ENCODE data around the gene CTNNA2. TPM values are rescaled to one million over a fixed set of nuclear protein-coding genes. Genes with fewer than 3 reads are reported as not detected.

The CTNNA2 gene
- under 1 TPM in 2 of 9 donors, not detected in 7; 0.20 to 0.81 TPM for total RNA-seq
- not detected for polyA plus RNA-seq
- long read RNA-seq, donor 1, result 0 reads
- long read RNA-seq, donor 2, partial matches to known transcripts, result 0 of 1 reads
- long read RNA-seq, donor 2, other reads (novel, unspliced or antisense), result 1 of 1 reads
- long read RNA-seq, donor 3, partial matches to known transcripts, result 0 of 1 reads
- long read RNA-seq, donor 3, other reads (novel, unspliced or antisense), result 1 of 1 reads

DNA sequence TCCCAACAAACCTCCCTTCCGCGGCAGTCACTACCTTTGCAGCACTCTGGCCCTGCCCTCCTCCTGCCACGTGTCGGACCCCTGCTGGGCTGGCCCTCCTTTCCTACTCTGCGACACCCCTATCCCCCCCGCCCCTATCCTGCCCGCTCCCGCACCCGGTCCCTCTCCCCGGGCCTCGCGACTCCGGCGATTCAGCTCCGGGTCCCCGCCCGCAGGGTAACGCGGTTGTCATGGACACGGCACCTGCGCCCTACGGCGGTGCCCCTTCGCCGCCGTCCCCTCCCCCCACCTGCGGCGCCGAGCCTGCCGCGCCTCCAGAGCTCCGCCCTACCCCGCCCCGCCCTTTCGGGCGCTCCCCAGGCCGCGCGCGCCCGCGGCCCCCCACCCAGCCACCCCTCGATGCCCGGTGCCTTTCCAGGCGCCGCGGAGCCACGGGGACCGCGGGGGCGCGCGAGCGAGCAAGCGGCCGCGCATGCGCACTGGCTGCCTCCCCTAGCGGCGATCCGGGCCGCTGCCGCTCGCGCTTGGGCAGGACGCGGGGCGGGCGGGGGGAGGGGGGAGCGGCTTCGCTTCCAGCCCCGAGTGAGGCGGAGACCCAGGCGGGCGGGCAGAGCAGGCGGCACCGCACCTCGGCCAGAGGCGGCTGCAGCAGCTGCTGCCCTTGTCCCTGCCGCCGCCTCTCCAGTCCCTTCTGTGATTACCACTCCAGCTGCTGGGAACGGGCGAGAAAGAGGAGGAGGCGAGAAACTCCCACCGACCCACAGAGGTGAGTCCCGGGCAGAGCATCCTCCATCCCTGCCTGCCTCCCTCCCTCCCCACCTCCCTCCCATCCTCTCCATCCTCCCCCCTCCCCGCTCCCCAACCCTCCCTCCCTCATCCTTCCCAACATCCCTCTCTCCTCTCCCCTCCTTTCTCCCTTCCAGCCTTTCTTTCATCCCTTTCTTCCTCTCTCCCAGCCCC lies at the start of gene CTNNA2:
CTNNA2 (plus strand) TSS at position 610 of the 960 bp plus-strand sequence.
- intact Hi-C loops (cut with DNase I), result no loop called here
- DNase-seq, result peak in 4 of 5 donors; percentile 12 to 33 (median 22)
- Histone ChIP-seq H3K4me3 (peak within 1 kb of the TSS in 10 of 12 donors; percentile 13 to 62 (median 45)), H3K4me1 (peaks cover 0 to 10% (median 0%) of the 10 kb centered on the region in 12 donors), H3K9me3 (peaks cover 0 to 3% (median 0%) of the 10 kb centered on the region in 12 donors), H3K27me3 (peaks cover 0 to 25% (median 13%) of the 10 kb centered on the region in 9 donors), H3K27ac (no peak within 1 kb of the TSS), H3K36me3 (no peaks in the 10 kb centered on the region)
- TF ChIP-seq POLR2A (IDR thresholded peaks at IDR 0.05), result no peak
- TF ChIP-seq, protein P1, sequence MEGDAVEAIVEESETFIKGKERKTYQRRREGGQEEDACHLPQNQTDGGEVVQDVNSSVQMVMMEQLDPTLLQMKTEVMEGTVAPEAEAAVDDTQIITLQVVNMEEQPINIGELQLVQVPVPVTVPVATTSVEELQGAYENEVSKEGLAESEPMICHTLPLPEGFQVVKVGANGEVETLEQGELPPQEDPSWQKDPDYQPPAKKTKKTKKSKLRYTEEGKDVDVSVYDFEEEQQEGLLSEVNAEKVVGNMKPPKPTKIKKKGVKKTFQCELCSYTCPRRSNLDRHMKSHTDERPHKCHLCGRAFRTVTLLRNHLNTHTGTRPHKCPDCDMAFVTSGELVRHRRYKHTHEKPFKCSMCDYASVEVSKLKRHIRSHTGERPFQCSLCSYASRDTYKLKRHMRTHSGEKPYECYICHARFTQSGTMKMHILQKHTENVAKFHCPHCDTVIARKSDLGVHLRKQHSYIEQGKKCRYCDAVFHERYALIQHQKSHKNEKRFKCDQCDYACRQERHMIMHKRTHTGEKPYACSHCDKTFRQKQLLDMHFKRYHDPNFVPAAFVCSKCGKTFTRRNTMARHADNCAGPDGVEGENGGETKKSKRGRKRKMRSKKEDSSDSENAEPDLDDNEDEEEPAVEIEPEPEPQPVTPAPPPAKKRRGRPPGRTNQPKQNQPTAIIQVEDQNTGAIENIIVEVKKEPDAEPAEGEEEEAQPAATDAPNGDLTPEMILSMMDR (IDR thresholded peaks at IDR 0.05), result peak in 2 of 12 donors; percentile 16 to 28
- ATAC-seq, result peak in 3 of 4 donors; percentile 50 to 81 (median 59)
- 1 to 3% (median 2%) methylated on average over 34 to 87 of the region's 87 CpGs for WGBS, 4 donors

DNA sequence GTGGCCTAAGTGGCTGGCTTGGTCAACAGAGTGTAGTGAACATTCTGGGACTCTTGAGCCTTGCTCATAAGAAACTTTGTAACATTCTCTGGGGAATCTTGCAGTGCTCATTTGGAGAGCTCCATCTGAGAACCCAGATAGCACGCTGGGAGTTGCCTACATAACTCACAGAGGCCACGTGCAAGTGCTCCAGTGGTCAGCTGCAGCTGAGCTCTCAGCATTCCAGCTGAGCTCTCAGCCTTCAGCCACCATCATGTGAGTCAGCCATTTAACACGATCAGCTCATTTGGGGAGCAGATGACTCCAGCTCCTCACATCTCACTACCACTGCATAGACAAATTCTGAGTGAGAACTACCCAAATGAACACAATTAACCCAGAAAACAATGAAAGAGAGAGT lies 25.5 kb upstream of the CTNNA2 start:
- no peak for DNase-seq
- Histone ChIP-seq H3K27me3 (no peaks in the 10 kb centered on the region), H3K36me3 (no peaks in the 10 kb centered on the region), H3K9me3 (peaks cover 0 to 8% (median 0%) of the 10 kb centered on the region in 12 donors), H3K27ac (no peak overlapping the region), H3K4me1 (no peaks in the 10 kb centered on the region), H3K4me3 (no peak overlapping the region)
- ATAC-seq, result no peak
- WGBS, 4 donors, result 43 to 47% (median 43%) methylated on average over 3 of the region's 3 CpGs
- no peak for TF ChIP-seq POLR2A (IDR thresholded peaks at IDR 0.05)
- TF ChIP-seq, protein P1 (IDR thresholded peaks at IDR 0.05), result no peak
- intact Hi-C loops (cut with DNase I), result no loop called here

DNA sequence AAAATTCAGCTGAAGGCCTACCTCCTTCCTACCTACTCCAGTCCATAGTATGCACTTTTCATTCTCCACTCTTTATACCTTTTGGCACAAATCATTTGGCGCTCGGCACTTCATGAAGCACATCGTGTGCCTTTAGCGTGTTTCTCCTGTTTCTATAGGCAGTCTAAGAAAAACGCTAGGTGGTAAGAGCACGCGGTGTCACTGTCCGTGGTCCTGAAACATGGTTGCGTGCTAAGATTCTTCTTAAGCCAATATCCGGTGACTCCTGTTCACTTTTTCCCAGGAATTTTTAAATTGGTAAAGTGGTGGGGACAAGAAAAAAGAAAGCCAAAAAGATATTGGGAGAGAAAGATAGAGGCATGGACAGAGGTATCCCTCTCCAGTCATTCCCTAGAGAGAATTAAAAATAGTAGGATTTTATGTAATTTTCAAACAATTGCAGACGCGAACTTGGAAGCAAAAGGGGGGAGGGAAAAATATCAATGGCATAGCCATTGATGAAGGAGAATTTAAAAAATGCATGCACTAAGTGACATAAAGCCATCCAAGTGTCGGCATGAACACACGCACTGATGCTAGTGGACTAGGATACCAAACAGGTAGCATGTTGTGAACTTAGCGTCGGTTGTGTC lies 1.4 kb upstream of the CTNNA2 start:
- Histone ChIP-seq H3K27ac (no peak overlapping the region), H3K36me3 (no peaks in the 10 kb centered on the region), H3K4me3 (no peak overlapping the region), H3K4me1 (peaks cover 0 to 10% (median 0%) of the 10 kb centered on the region in 12 donors), H3K27me3 (peaks cover 0 to 25% (median 13%) of the 10 kb centered on the region in 9 donors), H3K9me3 (peaks cover 0 to 3% (median 0%) of the 10 kb centered on the region in 12 donors)
- no peak for TF ChIP-seq POLR2A (IDR thresholded peaks at IDR 0.05)
- TF ChIP-seq, protein P1 (IDR thresholded peaks at IDR 0.05), result no peak
- ATAC-seq (no peak), DNase-seq (peak in 1 of 5 donors; percentile 26)
- intact Hi-C loops (cut with DNase I), result no loop called here
- WGBS, 4 donors, result 20 to 25% (median 23%) methylated on average over 16 of the region's 16 CpGs
